GM21825 (cell line): ENCODE measurements around the gene ADK.

Source experiments
- ATAC-seq: cut with Tn5 transposase; IDR thresholded peaks from one replicate; pipeline ENCODE4 v1.9.1; 2021; ENCODE audit warnings: mild to moderate bottlenecking, moderate library complexity; ENCODE audit not compliant: unreplicated experiment

ADK gene

DNA sequence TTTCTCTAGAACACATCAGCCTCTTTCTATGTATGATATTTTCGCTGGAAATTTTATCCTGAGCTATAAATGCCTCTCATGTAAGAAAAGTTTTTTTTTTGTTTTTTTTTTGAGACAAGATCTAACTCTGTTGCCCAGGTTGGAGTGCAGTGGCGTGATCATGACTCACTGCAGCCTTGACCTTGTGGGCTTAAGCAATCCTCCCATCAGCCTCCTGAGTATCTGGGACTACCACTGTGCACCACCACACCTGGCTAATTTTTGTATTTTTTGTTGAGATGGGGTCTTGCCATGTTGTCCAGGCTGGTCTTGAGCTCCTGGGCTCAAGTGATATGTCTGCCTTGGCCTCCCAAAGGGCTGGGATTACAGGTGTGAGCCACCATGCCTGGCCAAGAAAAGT is 80.4 kb downstream of the ADK start:
- no peak for ATAC-seq

DNA sequence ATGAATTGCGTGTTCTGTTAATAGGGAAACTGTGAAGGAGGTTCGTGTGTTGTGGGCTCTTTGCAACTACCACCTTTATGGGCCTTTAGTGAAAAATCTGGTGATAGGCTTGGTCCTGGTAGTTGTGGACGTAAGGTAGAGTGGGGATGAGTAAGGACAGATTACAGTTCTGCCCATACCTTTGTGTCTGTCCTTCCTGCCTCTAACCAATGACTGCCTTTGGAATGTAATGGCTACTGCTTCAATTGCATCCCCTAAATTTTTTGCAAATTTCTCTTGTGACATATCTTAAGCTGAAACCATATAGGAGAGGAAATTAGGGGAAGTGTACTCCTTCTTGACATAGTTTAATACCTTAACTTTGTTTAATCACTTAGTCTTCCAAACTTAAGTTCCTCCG is 82.3 kb downstream of the ADK start:
- no peak for ATAC-seq

DNA sequence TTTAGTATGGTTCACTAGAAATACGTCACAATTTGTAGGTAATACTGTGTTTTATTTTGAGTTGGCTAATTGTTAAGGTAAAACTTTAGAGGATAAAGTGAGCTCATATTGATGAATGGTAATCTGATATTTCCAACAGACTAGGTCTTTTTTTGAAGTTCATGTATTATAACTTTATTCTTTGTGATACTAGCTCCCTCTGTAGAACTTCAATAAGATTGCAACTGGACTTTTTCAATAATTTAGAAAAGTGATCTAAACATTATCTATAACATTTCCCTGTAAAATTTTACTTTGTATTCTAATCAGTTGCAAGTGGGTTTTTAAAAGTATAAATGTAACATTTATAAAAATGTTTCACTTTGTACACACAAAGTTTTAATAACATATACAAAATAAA is 83.5 kb downstream of the ADK start:
- ATAC-seq, result no peak

DNA sequence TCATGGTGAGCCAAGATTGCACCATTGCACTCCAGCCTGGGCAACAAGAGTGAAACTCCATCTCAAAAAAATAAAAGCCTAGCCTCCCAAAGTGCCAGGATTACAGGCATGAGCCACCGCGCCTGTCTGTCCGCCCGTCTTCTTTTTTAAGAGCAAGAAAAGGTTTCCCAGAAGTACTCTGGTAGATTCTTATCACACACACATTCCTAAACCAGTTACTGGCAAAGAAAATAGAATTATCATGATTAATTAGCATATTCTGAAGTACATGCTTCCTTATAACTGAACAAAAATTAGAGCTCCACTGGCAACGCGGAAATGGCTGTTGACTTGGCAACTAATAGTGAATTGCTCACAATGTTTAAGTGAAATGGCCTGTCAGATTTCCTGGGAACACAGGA is 87.0 kb downstream of the ADK start:
- no peak for ATAC-seq

DNA sequence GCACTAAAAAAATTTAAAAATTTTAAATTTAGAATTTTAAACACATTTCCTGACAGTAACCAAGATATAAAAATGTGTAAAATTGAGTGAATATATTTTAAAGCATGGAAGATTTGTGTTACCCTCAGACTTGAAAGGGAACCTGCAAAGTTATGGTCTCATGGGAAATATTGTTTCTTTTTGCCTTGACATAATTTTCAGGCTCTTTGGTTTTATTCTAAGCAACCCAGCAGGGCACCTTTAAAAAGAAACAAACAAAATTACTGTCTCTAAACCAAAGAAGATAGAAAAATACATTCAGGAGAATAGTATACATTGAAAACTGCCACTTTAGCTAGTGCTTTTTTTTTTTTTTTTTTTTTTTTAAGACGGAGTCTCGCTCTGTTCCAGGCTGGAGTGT is 87.5 kb downstream of the ADK start:
- ATAC-seq, result no peak

DNA sequence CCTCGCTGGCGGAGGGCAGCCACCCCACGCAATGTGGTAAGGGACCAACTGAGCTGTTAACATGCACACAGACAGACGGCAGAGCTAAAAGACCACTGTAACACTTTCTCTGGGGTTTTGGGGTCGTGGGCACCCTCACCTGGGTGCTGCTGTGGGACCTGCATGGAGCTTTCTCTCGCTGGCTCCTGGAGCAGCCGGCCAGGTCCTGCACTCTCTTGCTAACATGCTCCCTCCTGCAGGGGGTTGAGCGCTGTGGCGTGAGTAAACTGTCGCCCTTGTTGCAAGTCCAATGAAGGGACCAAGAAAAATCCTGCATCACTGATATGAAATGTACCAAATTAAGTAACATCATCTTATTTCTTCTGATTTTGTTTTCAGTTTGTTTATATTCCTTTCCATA is 92.0 kb downstream of the ADK start:
- ATAC-seq, result no peak

DNA sequence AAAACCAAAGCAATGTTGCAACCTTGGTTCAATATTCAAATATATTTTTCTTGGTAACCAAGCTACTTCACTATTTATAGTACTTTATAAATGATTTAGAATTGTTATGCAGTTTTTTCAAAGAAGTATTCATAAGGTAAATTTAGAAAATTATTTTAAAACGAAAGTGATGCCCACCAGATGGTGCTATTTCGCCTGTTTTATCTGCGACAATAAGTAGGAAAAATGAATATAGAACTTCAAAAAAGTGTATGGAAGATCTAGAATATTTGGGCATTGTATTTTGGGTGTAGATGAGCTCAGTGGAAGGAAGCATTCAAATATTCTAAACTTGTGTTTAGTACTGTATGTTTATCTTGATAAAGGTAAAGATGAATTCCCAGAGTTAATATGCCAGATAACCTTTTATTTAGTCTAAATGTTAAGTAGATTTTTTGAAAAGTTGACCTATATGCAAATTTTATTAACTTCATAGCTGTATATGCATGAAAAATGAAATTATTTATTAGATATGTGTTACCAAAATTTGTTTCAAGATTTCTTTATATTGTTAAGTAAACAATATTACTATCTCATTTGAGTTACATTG is 93.2 kb downstream of the ADK start:
- no peak for ATAC-seq

DNA sequence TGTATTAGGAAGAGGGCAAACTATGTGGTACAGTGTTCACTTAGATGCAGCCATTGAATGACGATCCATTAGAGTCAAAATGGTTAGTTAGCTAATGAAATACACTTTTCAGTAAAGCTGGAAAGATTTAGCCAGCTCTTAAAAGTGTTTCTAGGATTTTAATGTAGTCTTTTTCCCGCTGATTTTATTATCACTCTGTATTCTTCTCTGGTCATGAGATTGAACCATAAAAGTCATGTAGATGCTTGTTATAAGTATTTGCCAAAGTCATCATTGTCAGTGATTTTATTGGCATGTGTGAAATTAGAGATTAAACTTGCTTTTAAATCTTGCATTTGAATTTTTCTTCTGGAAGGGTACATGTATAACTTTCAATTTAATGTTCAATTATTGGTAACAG is 93.8 kb downstream of the ADK start:
- no peak for ATAC-seq

DNA sequence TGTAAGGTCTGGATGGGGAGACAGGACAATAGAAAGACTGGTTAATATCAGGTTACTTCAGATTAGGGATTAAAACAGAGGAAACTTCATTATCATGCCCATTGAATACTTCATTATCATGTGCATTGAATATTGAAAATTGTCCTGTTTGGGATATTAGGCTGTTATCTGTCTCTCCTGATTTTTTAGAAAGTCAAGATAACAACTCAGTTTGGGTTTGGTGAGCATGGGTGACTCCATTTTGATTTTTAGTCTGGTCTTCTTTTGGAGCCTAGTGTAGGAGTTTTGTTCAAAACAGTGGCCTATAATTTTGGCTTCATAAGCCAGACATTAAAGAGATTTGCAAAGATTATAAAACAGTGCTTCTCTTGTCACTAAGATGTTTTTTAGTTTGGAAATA is 95.5 kb downstream of the ADK start:
- no peak for ATAC-seq

DNA sequence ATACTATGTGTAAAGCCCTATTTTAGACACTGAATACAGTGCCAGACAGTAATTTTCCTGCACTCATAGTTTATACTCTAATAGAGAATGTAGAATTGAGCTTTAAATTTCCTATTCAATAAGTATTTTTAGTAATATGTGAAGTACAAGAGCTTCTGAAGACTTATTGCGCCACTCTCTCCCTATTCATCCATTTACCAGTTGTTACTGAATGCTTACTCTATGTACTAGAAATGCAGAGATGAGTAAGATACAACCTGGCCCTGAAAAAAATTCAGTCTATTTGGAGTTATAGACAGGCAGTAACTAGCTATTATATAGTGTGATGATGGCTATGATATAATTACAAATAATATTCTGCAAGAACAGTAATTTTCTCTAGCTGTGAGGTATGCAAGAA is 98.8 kb downstream of the ADK start:
- no peak for ATAC-seq

DNA sequence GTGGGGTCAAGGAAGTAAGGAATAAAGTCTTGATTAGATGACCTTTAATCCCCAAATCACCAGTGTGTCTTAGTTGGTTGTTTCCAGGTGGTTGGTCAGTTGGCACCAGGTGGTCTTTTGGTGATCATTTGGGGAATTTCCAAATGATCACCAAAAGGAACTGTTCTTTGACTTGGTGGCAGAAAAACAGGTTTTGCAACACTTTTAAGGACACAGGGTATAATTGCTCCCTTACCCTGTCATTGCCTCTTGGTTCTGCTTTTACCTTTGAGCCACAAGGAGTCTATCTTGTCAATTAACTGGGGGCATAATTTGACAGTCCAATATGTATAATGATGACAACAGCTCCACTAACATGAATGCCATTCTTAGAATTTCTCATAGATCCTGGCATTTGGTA is 104.2 kb downstream of the ADK start:
- no peak for ATAC-seq

DNA sequence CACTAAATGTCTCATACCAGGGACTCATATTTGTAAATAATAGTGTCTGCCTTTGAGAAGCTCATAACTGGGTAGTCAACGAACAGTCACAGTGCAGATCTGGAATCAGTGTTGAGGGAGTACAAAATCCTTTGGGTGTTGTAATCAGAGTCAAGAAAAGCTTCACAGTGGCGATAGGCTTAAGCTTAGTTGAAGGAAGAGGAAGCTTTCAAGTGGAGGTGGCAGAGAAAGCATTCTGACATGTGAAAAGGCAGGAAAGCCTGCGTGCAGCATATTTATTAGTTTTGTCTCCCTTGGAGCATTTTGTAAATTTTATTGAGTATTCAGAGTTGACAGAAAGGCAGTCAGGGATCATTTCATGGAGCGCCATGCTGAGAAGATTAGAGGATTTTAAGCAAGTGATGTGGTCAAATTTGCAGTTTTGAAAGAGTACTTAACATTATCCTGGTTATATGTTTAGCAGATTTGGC is 104.9 kb downstream of the ADK start:
- ATAC-seq, result no peak

DNA sequence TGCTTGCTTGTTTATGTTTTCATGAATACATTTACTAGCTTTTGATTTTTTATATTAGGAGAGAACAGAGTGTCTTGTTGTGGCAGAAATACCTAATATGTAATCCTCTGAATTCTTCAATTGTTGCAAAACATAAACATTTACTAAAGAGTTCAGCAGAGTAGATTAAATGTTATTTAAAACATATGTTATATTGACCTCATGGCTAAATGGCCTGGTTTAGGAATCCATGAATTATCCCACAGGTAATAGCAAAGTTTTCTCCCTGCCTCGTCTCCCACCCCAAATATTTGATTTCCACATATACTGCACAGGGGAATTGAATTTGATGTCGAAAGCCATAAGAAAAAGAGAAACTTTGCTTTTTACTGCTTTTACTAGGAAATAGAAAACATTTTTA is 111.8 kb downstream of the ADK start:
- ATAC-seq, result no peak

DNA sequence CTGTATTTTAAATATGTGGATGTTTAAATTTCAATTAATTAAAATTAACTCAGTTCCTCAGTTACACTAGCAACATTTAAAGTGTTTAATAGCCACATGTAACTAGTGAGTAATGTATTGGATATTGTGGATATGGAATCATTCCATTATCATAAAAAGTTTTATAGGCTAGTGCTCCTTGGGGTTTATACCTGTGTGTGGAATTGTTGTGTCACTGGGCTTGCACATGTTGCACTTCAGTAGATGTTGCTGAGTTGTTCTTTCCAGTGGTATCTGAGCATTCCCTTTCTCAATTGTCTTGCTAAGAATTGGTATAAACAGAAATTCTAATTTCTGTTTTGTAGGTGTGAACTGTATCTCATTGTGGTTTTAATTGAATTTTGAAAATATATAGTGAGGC is 113.0 kb downstream of the ADK start:
- no peak for ATAC-seq

DNA sequence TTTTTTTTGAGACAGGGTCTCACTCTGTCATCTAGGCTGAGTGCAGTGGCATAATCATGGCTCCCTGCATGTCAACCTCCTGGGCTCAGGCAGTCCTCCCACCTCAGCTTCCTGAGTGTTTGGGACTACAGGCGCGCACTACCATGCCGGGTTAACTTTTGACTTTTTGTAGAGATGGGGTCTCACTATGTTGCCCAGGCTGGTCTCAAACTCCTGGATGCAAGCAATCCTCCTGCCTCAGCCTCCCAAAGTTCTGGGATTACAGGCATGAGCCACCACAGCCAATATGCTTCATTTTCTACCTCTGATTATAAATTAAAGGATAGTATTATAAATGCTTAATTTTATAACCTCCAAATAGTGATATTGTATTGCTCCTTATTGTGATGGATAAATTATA is 121.3 kb downstream of the ADK start:
- ATAC-seq, result no peak

DNA sequence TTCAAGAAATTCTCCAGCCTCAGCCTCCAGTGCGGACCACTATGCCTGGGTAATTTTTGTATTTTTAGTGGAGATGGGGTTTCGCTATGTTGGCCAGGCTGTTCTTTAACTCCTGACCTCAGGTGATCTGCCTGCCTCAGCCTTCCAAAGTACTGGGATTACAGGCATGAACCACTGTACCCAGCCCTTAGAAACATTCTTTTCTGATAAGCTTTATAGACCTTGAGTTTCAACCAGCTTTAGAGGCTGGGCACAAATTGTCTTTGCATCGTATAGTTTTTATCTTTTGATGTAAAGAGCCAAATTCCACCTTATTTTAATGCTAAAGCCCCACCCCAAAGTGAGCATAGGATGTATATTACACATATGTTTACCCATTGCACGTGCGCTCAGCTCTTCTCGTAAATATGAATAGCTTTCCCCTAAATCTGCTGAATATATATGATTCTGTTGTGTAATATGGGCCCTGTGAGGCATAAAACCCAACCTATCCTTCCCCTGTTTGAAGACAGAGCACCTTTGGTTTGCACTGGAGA is 124.8 kb downstream of the ADK start:
- no peak for ATAC-seq

DNA sequence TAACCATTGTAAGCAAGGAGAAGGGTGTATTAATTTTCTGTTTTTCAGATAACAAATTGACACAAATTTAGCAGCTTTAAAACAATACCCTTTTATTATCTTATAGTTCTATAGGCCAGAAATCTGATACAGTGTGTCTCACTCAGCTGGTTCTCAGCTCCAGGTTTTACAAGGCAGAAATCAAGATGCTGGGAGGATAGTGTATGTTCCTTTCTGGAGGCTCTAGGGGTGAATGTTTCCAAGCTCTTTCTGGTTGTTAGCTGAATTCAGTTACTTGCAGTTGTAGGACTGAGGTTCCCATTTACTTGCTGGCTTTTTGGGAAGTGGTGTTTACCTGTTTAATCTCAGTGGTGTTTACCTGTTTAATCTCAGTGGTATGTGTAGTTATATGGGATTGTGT is 125.4 kb downstream of the ADK start:
- ATAC-seq, result no peak

DNA sequence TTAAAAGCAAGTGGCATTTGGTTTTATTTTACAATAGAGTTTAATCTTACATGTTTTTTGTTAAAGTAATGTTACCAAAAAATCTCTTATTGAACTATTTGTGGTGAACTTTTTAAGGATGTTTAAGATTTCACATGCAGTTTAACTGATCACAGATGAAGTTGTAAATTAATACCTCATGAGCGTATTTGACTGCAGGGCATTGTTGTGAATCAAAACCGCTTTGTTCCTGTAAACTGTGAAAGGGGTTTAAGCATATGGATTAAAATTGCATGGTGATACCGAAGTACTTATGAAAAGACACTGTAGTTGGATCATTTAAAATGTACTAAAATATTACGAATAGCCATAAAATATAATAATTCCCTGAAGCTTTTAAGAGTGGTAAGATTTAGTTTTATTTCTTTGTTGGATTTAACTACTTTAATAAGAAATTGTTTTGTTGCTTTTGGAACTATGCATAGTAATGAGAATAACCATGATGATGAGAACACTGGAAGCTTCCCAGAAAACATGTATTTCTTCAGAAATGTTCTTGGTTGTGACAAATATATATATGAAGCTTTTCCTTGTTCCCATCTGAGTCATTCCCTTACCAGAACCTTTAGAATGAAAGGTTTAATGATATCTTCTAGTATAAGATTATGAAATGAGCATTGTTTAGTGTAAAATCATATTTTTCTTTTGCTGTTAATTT is 131.3 kb downstream of the ADK start:
- ATAC-seq, result no peak

DNA sequence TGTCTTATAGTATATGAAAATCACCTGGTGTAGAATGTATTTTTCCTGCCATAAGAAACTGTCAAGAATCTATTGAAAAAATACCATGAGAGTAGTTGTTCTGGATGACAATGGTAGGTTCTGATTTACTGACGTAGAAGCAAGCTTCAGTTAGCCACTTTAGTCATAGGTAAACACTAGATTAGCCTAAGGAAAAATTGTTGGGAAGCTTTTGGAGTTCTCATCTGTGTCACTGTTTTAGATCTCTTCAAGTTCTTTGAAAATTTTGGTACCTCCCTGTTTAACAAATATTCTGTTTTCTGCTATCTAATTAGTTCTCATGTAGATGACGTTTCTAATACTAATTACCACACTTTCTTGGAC is 131.8 kb downstream of the ADK start:
- no peak for ATAC-seq

DNA sequence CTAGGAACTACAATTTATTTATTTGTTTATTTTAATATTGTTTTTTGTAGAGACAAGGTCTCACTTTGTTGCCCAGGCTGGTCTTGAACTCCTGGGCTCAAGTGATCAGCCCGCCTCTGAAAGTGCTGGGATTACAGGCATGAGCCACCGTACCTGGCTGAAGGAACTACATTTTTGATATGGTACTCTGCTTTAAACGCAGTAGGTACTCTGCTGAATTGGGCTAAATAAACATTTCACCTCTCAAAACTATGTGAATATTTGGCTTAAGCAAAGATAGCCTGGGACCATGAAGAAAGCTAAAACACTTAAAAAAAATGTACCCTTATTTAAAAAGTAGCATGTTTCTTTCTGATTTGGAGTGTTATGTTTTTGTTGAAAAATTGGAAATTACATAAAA is 138.2 kb downstream of the ADK start:
- no peak for ATAC-seq

DNA sequence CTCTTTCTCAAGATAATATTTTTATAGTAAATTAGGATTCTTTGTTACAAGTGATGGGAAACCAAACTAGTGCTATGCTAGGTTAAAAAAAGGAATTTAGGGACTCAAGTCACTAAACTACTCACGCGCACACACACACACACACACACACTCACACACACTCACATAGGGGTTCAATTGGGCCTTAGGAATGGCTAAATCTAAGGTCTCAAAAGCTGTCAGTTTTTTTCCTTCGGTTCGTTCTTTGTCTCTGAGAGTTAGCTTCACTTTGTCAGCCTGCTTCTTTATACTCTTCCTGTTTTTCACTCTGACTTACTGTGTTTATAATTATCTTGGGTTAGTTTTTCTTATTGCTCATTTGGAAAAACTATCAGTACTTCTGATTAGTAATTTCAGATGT is 138.9 kb downstream of the ADK start:
- no peak for ATAC-seq

DNA sequence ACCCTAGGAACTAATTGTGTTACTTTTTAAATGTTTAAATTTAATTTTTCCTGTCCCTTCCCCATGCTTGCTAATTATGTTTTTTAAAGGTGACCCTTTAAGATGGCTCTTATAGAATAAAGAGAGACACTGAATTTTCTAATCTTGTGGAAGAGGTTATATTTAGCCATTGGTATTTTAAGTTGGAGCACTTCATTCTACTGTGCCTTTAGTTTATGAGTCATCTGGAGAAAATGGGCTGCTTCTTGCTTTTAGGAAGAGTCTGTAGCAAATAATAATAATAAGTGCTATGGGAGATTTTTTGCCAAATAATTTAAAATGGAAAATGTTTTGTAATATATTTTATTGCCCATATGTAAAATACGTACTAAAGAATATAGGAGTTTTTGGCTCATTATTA is 139.7 kb downstream of the ADK start:
- no peak for ATAC-seq

DNA sequence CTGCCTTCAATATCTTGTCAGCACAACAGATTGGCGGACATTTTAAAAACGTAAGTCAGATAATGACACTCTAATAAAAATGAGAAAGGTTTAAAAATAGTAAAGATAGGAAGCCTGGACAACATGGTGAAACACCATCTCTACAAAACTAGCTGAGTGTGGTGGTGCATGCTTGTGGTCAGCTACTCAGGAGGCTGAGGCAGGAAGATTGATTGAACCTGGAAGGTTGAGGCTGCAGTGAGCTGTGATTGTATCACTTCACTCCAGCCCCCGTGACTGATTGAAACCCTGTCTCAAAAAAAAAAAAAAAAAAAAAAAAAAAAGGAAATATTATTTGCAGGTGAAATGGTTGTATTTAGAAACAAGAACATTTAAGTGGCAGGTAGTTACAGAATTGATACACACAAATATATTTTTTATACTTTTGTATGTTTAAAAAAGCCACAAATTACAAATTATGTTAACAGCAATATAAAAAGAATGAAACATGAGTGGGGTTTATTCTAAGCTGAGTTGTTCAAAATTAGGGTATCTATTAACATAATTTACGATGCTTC is 141.9 kb downstream of the ADK start:
- no peak for ATAC-seq
